NCI-H2029 (cell line): Measurements from ENCODE around the gene CTIF.

ENCODE experiments used
- DNase-seq: peaks from one replicate; lab custom pipeline; 2025; lab: John Stamatoyannopoulos, UW

CTIF gene

GRCh38 chr18:48887294-48887904 lies 348.6 kb downstream of the CTIF start:
- DNase-seq = no peak

- no peak for DNase-seq
Measured at GRCh38 chr18:48887905-48888772, 349.3 kb downstream of the CTIF start.

GRCh38 chr18:48888773-48889080 lies 349.9 kb downstream of the CTIF start:
- no peak for DNase-seq

- no peak for DNase-seq
Measured at GRCh38 chr18:48889115-48889941, 350.5 kb downstream of the CTIF start.

- DNase-seq = no peak
Measured at GRCh38 chr18:48889981-48890762, 351.3 kb downstream of the CTIF start.

GRCh38 chr18:48891721-48892120 lies 352.9 kb downstream of the CTIF start:
- DNase-seq = no peak

GRCh38 chr18:48892146-48892855 lies 353.5 kb downstream of the CTIF start:
- DNase-seq = no peak

- no peak for DNase-seq
Measured at GRCh38 chr18:48893061-48893607, 354.3 kb downstream of the CTIF start.

- no peak for DNase-seq
Measured at GRCh38 chr18:48893608-48894600, 355.1 kb downstream of the CTIF start.

- DNase-seq = no peak
Measured at GRCh38 chr18:48894799-48895346, 356.0 kb downstream of the CTIF start.

- no peak for DNase-seq
Measured at GRCh38 chr18:48896326-48896874, 357.6 kb downstream of the CTIF start.

- DNase-seq = no peak
Measured at GRCh38 chr18:48896875-48897511, 358.2 kb downstream of the CTIF start.

GRCh38 chr18:48897531-48897930 lies 358.7 kb downstream of the CTIF start:
- no peak for DNase-seq

GRCh38 chr18:48898521-48898920 lies 359.7 kb downstream of the CTIF start:
- DNase-seq = no peak

- no peak for DNase-seq
Measured at GRCh38 chr18:48899558-48900174, 360.8 kb downstream of the CTIF start.

GRCh38 chr18:48900469-48900868 lies 361.6 kb downstream of the CTIF start:
- no peak for DNase-seq

- no peak for DNase-seq
Measured at GRCh38 chr18:48901145-48902022, 362.6 kb downstream of the CTIF start.
